OCI-LY7 (cell line): ENCODE results near the gene NTNG2.

Source experiments
- EZH2phosphoT487 ChIP-seq: fragments of 200-600 bp; sonication (generic); IDR thresholded peaks from 2 replicates; pipeline ENCODE4 v1.6.1; 2018; ENCODE audit warnings: low read depth, borderline replicate concordance, mild to moderate bottlenecking, mixed run types, antibody characterized with exemption, low read length, moderate library complexity, mixed read lengths
- TF ChIP-seq, protein P1 (sequence below): fragments of 200-600 bp; sonication (generic); conservative IDR thresholded peaks from 2 replicates; pipeline ENCODE4 v1.5.1; 2014; ENCODE audit warnings: mild to moderate bottlenecking, antibody characterized with exemption, low read length, moderate library complexity, mixed read lengths

GRCh38 chr9:132241840-132242620 is 80.2 kb downstream of the NTNG2 start:
- TF ChIP-seq, protein P1, sequence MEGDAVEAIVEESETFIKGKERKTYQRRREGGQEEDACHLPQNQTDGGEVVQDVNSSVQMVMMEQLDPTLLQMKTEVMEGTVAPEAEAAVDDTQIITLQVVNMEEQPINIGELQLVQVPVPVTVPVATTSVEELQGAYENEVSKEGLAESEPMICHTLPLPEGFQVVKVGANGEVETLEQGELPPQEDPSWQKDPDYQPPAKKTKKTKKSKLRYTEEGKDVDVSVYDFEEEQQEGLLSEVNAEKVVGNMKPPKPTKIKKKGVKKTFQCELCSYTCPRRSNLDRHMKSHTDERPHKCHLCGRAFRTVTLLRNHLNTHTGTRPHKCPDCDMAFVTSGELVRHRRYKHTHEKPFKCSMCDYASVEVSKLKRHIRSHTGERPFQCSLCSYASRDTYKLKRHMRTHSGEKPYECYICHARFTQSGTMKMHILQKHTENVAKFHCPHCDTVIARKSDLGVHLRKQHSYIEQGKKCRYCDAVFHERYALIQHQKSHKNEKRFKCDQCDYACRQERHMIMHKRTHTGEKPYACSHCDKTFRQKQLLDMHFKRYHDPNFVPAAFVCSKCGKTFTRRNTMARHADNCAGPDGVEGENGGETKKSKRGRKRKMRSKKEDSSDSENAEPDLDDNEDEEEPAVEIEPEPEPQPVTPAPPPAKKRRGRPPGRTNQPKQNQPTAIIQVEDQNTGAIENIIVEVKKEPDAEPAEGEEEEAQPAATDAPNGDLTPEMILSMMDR: no peak
- no peak for TF ChIP-seq EZH2phosphoT487
